ENCODE measurements around the gene ATP1B3. TPM values are rescaled to one million over a fixed set of nuclear protein-coding genes. Genes with fewer than 3 reads are reported as not detected.
"Not testable (repeated sequence)": the region's sequence is repeated elsewhere in the genome, so short reads cannot be mapped to it uniquely, and the experiment has no call there.

Gene ATP1B3
- polyA plus RNA-seq, 3 donors = 136 to 207 (median 186) TPM

GRCh38 chr3:141894524-141895176 is 18.2 kb downstream of the ATP1B3 start:
- DNase-seq = no peak

DNA sequence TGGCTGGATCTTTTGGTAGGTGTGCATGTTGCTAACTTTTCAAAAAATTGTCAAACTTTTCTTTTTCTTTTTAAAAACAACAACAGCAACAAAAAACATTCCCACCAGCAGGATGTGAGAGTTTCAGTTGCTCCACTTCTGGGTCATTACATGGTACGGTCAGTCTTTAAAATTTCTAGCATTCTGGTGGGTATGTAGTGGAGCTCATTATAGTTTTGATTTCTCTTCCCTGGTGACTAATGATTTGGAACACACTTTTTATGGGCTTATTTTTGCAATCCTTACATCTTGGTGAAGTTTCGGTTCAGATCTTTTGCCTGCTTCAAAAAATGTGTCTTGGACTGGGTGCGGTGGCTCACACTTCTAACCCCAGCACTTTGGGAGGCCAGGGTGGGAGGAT is 19.3 kb downstream of the ATP1B3 start:
- no peak for DNase-seq

DNA sequence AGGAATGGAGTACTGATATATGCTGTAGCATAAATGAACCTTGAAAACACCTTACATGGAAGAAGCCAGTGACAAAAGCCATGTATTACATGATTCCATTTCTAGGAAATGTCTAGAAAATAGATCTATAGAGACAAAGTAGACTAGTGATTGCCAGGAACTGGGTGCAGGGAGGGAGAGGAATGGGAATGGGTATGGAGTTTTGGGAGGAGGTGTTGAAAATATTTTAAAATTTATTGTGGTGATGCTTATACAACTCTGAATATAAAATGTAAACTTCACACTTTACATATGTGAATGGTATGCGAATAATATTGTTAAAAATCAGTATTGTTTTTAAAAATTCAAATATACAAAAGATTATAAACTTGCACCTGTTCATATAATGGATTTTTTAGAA is 22.5 kb downstream of the ATP1B3 start:
- DNase-seq = no peak

DNA sequence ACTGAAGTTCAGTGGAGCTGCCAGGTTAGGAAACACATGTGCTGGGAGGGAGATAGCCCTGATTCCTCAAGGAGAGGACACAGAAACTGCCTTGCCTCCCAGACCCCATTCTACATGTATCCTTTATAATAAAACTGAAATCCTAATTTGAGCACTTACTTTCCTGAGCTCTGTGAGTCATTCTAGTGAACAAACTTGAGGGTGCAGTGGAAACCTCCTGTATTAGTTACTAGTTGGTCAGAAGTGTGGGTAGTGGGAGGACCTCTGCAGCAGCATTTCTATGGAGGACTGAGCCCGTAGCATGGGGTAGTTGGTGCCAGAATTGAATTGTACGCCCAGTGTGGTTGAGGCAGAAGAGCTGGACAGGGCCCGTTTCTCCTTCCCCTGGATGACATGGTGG is 23.9 kb downstream of the ATP1B3 start:
- no peak for DNase-seq

DNA sequence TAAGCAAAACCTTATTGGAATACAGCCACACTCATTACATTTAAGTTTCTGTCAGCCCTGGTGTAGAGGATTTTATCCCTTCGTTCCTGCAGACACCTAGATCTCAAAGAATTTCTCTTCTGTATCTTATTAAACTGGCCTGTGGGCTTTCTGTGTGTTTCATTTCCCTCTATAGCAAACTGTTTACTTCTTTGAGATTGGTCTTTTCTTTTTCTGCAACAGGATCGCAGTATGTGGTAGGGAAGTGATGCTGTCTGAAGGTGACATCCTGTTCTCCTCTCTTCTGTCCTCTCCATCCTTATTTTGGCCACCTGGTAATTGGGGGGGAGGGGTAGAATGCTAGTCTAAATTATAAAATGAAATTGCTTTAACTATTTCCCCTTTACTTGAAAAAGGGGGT is 25.5 kb downstream of the ATP1B3 start:
- DNase-seq = no peak

- DNase-seq = no peak
Measured at GRCh38 chr3:141904203-141904602, 27.8 kb downstream of the ATP1B3 start.

GRCh38 chr3:141905129-141905528 is 28.7 kb downstream of the ATP1B3 start:
- DNase-seq = no peak

- no peak for DNase-seq
Measured at GRCh38 chr3:141909408-141909807, 33.0 kb downstream of the ATP1B3 start.

- not testable (repeated sequence) for DNase-seq
Measured at GRCh38 chr3:141909986-141910385, 33.5 kb downstream of the ATP1B3 start.

DNA sequence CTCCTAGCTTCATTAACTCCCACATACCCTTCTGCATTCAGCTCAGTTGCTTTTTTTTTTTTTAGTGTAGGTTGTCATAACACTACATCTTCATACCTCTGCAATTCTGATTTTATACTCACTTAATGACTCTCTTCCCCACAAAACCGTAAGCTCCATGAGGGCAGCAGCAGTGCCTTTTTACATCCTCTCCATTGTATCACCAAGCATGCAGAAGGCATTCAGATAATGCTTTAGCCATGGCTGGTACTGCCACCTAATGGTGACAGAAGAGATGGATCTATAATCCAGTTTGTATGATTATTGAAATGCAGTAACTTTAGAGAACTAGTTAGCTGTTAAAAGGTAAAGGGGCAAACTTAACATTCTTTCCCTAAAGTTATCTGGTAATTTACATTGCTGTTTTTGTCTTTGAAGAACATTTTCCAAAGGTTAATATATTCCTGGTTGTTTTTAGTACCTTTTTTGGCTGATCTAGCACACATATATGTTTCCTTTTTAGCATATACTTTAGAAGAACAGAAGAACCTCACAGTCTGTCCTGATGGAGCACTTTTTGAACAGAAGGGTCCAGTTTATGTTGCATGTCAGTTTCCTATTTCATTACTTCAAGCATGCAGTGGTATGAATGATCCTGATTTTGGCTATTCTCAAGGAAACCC is 36.8 kb downstream of the ATP1B3 start:
- peak; percentile 21 for DNase-seq

DNA sequence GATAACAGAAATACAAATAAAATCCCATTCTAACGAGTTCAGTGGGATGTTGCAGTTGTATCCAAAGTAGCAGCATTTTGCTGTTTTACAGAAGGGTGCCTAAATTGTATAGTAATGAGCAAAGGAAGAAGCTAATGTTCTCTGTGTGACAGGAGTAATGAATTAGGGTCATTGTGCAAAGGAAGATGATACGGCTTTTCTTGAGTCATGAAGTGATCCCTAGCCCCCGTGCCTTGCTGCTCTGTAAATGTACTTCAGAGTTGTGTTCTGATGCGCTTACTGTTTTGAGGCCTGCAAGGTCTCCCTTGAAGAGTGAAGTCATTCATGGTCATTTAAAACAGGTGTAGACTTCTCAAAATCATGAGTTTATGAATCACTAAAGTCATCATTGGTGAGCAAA is 37.9 kb downstream of the ATP1B3 start:
- no peak for DNase-seq

- DNase-seq = no peak
Measured at GRCh38 chr3:141915016-141915415, 38.6 kb downstream of the ATP1B3 start.

DNA sequence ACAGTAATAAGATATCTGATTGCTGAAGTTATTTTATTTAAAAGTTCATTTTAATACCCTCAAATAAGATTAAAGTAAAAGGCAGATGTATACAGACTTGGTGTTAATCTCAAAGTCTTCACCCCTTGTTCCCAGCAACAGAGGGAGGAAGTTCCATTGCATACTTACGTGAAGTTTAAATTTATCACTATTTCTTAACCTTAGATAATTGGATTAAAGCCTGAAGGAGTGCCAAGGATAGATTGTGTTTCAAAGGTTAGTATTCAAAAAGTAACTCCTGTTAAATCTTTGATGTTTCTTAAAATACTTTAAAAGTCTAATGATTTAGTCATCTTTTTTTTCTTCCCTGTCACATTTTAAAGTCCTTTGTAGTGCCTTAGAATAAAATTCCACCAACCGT is 39.3 kb downstream of the ATP1B3 start:
- peak; percentile 27 for DNase-seq

- no peak for DNase-seq
Measured at GRCh38 chr3:141920701-141921100, 44.3 kb downstream of the ATP1B3 start.

DNA sequence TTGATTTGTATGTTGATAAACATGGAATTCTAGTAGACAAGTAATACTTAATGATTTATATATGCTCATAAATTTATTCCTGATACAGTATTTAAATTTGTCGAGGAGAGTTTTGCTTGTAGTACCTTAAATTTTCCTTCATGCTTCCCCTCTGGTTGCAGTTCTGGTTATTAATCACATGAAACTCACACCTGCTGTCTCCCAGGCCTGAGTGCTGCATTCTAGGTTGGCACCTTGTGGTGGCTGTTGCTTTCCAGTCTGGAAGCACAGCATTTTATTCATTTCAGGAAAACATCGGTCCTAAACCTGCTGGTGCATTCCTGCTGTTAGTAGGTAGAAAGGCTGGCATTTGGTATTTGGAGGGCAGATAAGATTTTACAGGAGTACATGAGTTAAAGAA is 44.9 kb downstream of the ATP1B3 start:
- no peak for DNase-seq

- DNase-seq = not testable (repeated sequence)
Measured at GRCh38 chr3:141925677-141926076, 49.2 kb downstream of the ATP1B3 start.

GRCh38 chr3:141926929-141927328 is 50.5 kb downstream of the ATP1B3 start:
- DNase-seq = no peak

DNA sequence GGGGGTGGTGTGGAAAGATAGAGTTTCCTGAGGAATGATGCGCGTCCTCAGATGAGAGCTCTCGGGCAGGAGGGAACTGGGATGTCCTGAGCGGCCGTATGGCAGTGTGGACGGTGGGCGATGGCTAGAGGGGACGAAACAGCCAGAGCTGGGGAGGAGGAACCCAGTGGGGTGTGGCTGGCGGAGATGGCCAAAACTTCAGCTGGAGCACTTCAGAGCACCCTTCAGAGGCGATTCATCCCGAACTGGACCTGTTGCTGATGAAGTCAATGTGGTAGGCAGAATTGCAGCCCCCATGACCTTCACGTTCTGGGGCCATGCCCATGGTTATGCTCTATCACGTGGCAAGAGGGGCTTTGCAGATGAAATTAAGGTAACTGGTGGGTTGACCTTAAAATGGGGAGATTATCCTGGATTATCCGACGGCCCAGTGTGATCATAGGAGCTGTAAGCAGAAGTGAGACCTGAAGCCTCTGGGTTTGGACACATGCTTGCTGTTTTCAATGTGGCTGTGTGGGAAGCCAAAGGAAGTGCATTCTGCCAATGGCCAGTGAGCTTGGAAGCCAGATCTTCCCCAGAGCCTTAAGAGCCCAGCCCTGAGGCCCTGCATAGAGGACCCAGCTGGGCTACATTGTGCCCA is 52.3 kb downstream of the ATP1B3 start:
- no peak for DNase-seq

DNA sequence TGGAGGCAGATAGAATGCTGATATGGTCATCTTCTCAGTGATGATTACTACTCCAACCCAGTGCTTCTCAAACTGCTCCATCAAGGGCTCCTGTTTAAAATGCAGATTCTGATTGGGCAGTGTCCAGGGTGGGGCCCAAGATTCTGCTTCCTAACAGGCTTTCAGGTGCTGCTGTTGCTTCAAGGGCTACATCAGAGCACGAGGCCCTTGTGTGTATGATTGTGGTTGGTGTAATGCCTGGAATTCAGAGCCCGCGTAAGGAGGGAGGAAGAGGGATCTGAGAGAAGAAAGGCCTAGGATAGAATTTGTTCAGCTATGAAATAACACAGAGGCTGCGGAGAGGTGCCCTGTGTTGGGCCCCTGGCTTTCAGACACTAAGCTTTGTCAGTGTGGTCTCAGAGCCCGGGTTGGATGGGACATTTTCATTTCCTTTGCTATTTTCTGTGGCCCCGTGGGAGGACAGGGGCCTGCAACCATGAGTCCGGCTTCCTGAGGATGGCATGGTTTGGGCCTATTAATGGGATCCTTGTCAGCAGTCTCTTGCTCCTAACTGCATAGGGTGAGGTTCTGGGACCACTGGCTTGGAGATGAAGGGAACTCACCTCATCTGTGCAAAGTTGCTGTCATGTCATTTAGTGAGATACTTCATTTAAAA is 53.0 kb downstream of the ATP1B3 start:
- no peak for DNase-seq

DNA sequence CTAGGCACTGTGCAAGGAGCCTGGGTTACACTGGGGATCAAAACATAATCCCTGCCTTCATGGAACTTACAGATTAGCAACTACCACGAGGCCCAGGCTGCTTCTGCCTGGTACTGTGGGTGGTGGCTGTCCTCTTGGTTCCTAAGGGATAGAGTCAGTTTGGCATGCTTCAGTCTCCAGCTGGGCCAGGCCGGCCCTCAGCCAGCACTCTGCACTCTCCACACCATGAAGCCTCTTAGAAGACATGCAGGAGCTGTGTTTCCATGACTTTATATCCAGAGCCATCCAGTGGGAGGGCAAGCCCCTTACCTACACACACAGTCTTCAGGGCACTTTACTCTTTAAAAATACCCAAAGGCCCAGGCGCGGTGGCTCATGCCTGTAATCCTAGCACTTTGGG is 54.4 kb downstream of the ATP1B3 start:
- DNase-seq = no peak

GRCh38 chr3:141933421-141934300 is 57.2 kb downstream of the ATP1B3 start:
- DNase-seq = no peak

DNA sequence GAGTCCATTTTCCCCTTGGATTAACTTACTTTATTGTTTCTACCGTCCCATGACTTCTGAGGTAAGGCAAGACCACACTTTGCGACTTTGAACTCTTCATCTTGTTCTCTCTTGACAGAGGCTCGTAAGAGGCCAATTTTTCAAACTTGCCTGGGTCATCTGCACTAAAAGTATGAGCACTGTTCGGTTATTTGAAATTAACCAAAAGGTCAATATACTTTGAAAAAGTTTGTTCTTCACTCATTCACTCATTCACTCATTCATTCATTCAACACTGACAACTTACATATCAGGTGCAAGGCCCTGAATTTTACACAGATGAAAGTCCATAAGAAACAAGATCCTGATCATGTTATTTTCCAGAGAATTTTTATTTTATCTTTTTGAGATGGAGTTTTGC is 57.9 kb downstream of the ATP1B3 start:
- DNase-seq = no peak
